ENCODE results near the gene MUSTN1.

Gene MUSTN1

DNA sequence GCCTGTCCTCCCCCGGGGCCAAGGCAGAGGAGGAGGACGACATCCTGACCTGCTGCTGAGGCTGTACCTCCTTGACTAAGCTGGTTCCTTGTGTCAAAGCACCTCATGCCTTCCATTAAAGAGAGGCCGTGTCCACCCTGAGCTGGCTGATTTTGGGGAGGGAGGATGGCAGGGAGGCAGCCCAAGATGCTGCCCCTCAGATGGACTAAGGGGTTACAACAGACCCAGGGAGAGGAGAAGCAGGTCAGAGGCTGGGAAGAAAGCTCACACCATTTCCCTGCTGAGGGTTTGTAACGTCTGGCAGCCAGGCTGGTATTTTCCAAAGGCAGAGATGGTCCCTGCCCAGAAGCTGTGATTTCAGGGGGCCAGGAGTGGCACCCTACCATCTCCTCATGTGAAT lies 42.9 kb downstream of the MUSTN1 start:
- TF ChIP-seq POLR2AphosphoS5 (IDR thresholded peaks at IDR 0.05; ENCODE audit: low read depth, low read length), result no peak
- no peak for TF ChIP-seq TAF1 (IDR thresholded peaks at IDR 0.05; ENCODE audit: borderline replicate concordance, insufficient read depth, low read length)
- no peak for TF ChIP-seq REST (IDR thresholded peaks at IDR 0.05; ENCODE audit: insufficient read depth in 1 of 2, low read depth in 2 of 2, low read length in 2 of 2)
- no peak for TF ChIP-seq SIN3A (IDR thresholded peaks at IDR 0.05; ENCODE audit: borderline replicate concordance, insufficient read depth, low read length)
- no peak for TF ChIP-seq FOXP2 (optimal IDR thresholded peaks at IDR 0.05; ENCODE audit: borderline replicate concordance, extremely low read depth, extremely low read length, insufficient read depth)

DNA sequence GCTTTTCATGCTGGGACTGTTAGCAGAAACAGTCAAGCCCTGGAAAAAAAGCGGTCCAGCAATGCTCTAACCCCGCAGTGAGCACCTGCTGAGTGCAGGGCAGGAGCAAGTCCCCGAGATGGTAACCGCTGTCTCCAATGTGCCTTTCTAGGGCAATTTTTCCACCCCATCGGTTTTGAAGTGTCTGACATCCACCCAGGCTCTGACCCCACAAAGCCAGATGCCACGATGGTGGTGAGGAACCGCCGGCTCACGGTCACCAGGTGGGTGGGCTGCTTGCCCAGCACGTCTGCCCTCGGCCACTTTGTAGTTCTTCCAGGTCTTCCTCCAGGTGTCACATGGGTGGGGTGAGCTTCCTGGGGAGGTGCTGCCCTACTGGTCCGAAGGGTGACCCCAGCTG lies 43.5 kb downstream of the MUSTN1 start:
- TF ChIP-seq SIN3A (IDR thresholded peaks at IDR 0.05; ENCODE audit: borderline replicate concordance, insufficient read depth, low read length) (no peak), POLR2AphosphoS5 (IDR thresholded peaks at IDR 0.05; ENCODE audit: low read depth, low read length) (no peak), TAF1 (IDR thresholded peaks at IDR 0.05; ENCODE audit: borderline replicate concordance, insufficient read depth, low read length) (no peak), FOXP2 (optimal IDR thresholded peaks at IDR 0.05; ENCODE audit: borderline replicate concordance, extremely low read depth, extremely low read length, insufficient read depth) (no peak), REST (IDR thresholded peaks at IDR 0.05; ENCODE audit: insufficient read depth in 1 of 2, low read depth in 2 of 2, low read length in 2 of 2) (no peak)

DNA sequence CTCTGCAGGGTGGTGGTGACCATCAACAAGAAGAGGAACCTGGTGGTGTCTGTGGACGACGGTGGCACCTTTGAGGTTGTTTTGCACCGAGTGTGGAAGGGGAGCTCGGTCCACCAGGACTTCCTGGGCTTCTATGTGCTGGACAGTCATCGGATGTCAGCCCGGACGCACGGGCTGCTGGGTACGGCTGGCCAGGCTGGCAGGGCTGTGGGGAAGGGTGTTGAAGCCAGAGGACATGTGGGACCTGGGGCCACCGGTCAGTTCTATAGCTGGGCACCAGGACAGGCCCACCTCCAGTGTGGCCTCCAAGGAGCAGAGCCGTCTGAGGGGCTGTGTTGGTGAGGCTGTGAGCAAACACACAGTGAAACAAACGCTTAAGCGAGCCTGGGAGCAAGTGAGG lies 44.1 kb downstream of the MUSTN1 start:
- TF ChIP-seq REST (IDR thresholded peaks at IDR 0.05; ENCODE audit: insufficient read depth in 1 of 2, low read depth in 2 of 2, low read length in 2 of 2) (no peak), FOXP2 (optimal IDR thresholded peaks at IDR 0.05; ENCODE audit: borderline replicate concordance, extremely low read depth, extremely low read length, insufficient read depth) (no peak), TAF1 (IDR thresholded peaks at IDR 0.05; ENCODE audit: borderline replicate concordance, insufficient read depth, low read length) (no peak), SIN3A (IDR thresholded peaks at IDR 0.05; ENCODE audit: borderline replicate concordance, insufficient read depth, low read length) (no peak), POLR2AphosphoS5 (IDR thresholded peaks at IDR 0.05; ENCODE audit: low read depth, low read length) (no peak)

GRCh38 chr3:52790337-52790736 lies 44.5 kb downstream of the MUSTN1 start:
- TF ChIP-seq REST (IDR thresholded peaks at IDR 0.05; ENCODE audit: insufficient read depth in 1 of 2, low read depth in 2 of 2, low read length in 2 of 2) (no peak), FOXP2 (optimal IDR thresholded peaks at IDR 0.05; ENCODE audit: borderline replicate concordance, extremely low read depth, extremely low read length, insufficient read depth) (no peak), SIN3A (IDR thresholded peaks at IDR 0.05; ENCODE audit: borderline replicate concordance, insufficient read depth, low read length) (no peak), POLR2AphosphoS5 (IDR thresholded peaks at IDR 0.05; ENCODE audit: low read depth, low read length) (no peak), TAF1 (IDR thresholded peaks at IDR 0.05; ENCODE audit: borderline replicate concordance, insufficient read depth, low read length) (no peak)

DNA sequence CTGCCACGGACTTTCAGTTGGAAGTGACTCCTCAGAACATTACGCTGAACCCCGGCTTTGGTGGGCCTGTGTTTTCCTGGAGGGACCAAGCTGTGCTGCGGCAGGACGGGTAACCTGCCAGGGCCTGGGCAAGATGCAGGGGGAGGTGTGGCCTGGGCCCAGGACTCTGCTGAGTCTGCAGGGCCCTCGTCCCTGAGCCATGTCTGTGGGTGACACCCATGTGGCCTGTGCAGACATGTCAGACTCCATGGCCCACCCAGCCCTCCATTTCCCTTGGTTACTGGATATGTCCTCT lies 45.1 kb downstream of the MUSTN1 start:
- TF ChIP-seq TAF1 (IDR thresholded peaks at IDR 0.05; ENCODE audit: borderline replicate concordance, insufficient read depth, low read length), result no peak
- TF ChIP-seq REST (IDR thresholded peaks at IDR 0.05; ENCODE audit: insufficient read depth in 1 of 2, low read depth in 2 of 2, low read length in 2 of 2), result no peak
- TF ChIP-seq FOXP2 (optimal IDR thresholded peaks at IDR 0.05; ENCODE audit: borderline replicate concordance, extremely low read depth, extremely low read length, insufficient read depth), result no peak

Data from PFSK-1 (cell line).